ENCODE results near the gene CPEB2. TPM values are rescaled to one million over a fixed set of nuclear protein-coding genes. Genes with fewer than 3 reads are reported as not detected.

Gene CPEB2
- total and polyA plus RNA-seq, 9 of the 15 experiments (the other 6 are each of a cell fraction or from before 2014, with no cell fraction given) = 0.39 to 3.0 (median 1.4) TPM

- TF ChIP-seq ZNF398 (CRISPR knock-in tag; IDR thresholded peaks at IDR 0.05) = no peak
- TF ChIP-seq ZNF23 (CRISPR knock-in tag; IDR thresholded peaks at IDR 0.05) = no peak
- TF ChIP-seq ZNF121 (CRISPR knock-in tag; conservative IDR thresholded peaks at IDR 0.05) = no peak
- TF ChIP-seq ZNF318 (IDR thresholded peaks at IDR 0.05; ENCODE audit: borderline replicate concordance in 1 of 2, low read depth in 1 of 2) = no peak
- no peak for TF ChIP-seq HNRNPUL1 (IDR thresholded peaks at IDR 0.05; ENCODE audit: low read length)
- TF ChIP-seq DPF2 (IDR thresholded peaks at IDR 0.05) = no peak
- no peak for TF ChIP-seq RBM15 (IDR thresholded peaks at IDR 0.05; ENCODE audit: insufficient read depth, low read length)
- no peak for TF ChIP-seq FOXK1 (CRISPR knock-in tag; IDR thresholded peaks at IDR 0.05; ENCODE audit: borderline replicate concordance)
- no peak for TF ChIP-seq NFIC (IDR thresholded peaks at IDR 0.05)
- TF ChIP-seq CTCF (IDR thresholded peaks at IDR 0.05 in 2 of 3, conservative IDR thresholded peaks at IDR 0.05 in 1 of 3; ENCODE audit: insufficient read depth in 2 of 3, low read depth in 1 of 3, low read length in 3 of 3) = peak in 2 of 3 experiments; percentile 6 to 32; a peak in 2 of 6 replicates
- TF ChIP-seq CBFB (CRISPR knock-in tag; IDR thresholded peaks at IDR 0.05) = no peak
- no peak for TF ChIP-seq ZNF584 (CRISPR knock-in tag; IDR thresholded peaks at IDR 0.05; ENCODE audit: low read depth)
- no peak for TF ChIP-seq ZSCAN32 (CRISPR knock-in tag; IDR thresholded peaks at IDR 0.05)
- no peak for TF ChIP-seq MIER1 (IDR thresholded peaks at IDR 0.05; ENCODE audit: low read depth)
- no peak for TF ChIP-seq PCBP1 (IDR thresholded peaks at IDR 0.05; ENCODE audit: low read depth, low read length, poor library complexity, severe bottlenecking)
Measured at GRCh38 chr4:15006416-15007024, 4.2 kb downstream of the CPEB2 start (continued).
